Type B pancreatic cell (in vitro differentiated cells): Measurements from ENCODE around the gene WDR37. TPM values are rescaled to one million over a fixed set of nuclear protein-coding genes. Genes with fewer than 3 reads are reported as not detected.

Experiments
- DNase-seq: peaks from one replicate; pipeline ENCODE4 v3.0.0; 2021; ENCODE audit warnings: mixed read lengths; ENCODE audit not compliant: unreplicated experiment; ENCODE audit errors: extremely low spot score
- H3K27ac Mint-ChIP-seq: 2 replicates; pipeline ENCODE4 v1.8.0; 2021; ENCODE audit warnings: mild to moderate bottlenecking, mixed read lengths
- H3K27me3 Mint-ChIP-seq: 2 replicates; pipeline ENCODE4 v1.8.0; 2021; ENCODE audit warnings: mixed read lengths
- H3K36me3 Mint-ChIP-seq: 2 replicates; pipeline ENCODE4 v1.8.0; 2021; ENCODE audit warnings: mixed read lengths
- H3K4me1 Mint-ChIP-seq: one replicate; pipeline ENCODE4 v1.8.0; 2021; ENCODE audit warnings: mixed read lengths; ENCODE audit not compliant: unreplicated experiment
- H3K4me3 Mint-ChIP-seq: 2 replicates; pipeline ENCODE4 v1.8.0; 2021; ENCODE audit warnings: mild to moderate bottlenecking, mixed read lengths
- H3K9me3 Mint-ChIP-seq: 2 replicates; pipeline ENCODE4 v1.8.0; 2021; ENCODE audit warnings: mixed read lengths
- CTCF ChIP-seq: fragments of 200-600 bp; sonication (generic); conservative IDR thresholded peaks from 2 replicates; pipeline ENCODE4 v1.5.0; 2021; ENCODE audit warnings: antibody characterized with exemption, mild to moderate bottlenecking
- total RNA-seq: library from RNA; stranded (reverse); gene quantifications from 2 replicates; pipeline ENCODE4 v1.2.1, GENCODE V29; 2021; ENCODE audit warnings: low replicate concordance

Gene WDR37
- total RNA-seq, 1 donor from 2014 or later: 16.2 TPM

GRCh38 chr10:1154531-1155295 lies 98.5 kb downstream of the WDR37 start:
- Mint-ChIP-seq H3K36me3 (no peaks in the 10 kb centered on the region), H3K27me3 (peaks cover 20% of the 10 kb centered on the region), H3K9me3 (no peaks in the 10 kb centered on the region), H3K4me3 (no peak overlapping the region), H3K4me1 (peaks cover 7% of the 10 kb centered on the region), H3K27ac (no peak overlapping the region)
- TF ChIP-seq CTCF: no peak
- peak; percentile 48 for DNase-seq

GRCh38 chr10:1155791-1156615 lies 99.8 kb downstream of the WDR37 start:
- peaks cover 5% of the 10 kb centered on the region for H3K4me1 Mint-ChIP-seq
- H3K9me3 Mint-ChIP-seq: no peaks in the 10 kb centered on the region
- no peak overlapping the region for H3K4me3 Mint-ChIP-seq
- H3K36me3 Mint-ChIP-seq: no peaks in the 10 kb centered on the region
- H3K27me3 Mint-ChIP-seq: peaks cover 20% of the 10 kb centered on the region
- H3K27ac Mint-ChIP-seq: no peak overlapping the region
- no peak for TF ChIP-seq CTCF
- peak; percentile 62 for DNase-seq

GRCh38 chr10:1156616-1156886 lies 100.4 kb downstream of the WDR37 start:
- no peak for TF ChIP-seq CTCF
- H3K27ac Mint-ChIP-seq: no peak overlapping the region
- peaks cover 17% of the 10 kb centered on the region for H3K27me3 Mint-ChIP-seq
- no peak overlapping the region for H3K4me3 Mint-ChIP-seq
- no peaks in the 10 kb centered on the region for H3K9me3 Mint-ChIP-seq
- peaks cover 2% of the 10 kb centered on the region for H3K4me1 Mint-ChIP-seq
- no peaks in the 10 kb centered on the region for H3K36me3 Mint-ChIP-seq
- no peak for DNase-seq

GRCh38 chr10:1156921-1157614 lies 100.9 kb downstream of the WDR37 start:
- no peaks in the 10 kb centered on the region for H3K9me3 Mint-ChIP-seq
- no peaks in the 10 kb centered on the region for H3K36me3 Mint-ChIP-seq
- H3K4me1 Mint-ChIP-seq: no peaks in the 10 kb centered on the region
- no peak for TF ChIP-seq CTCF
- peaks cover 19% of the 10 kb centered on the region for H3K27me3 Mint-ChIP-seq
- no peak overlapping the region for H3K27ac Mint-ChIP-seq
- no peak overlapping the region for H3K4me3 Mint-ChIP-seq
- DNase-seq: peak; percentile 59

- DNase-seq: no peak
- H3K4me3 Mint-ChIP-seq: no peak overlapping the region
- H3K4me1 Mint-ChIP-seq: no peaks in the 10 kb centered on the region
- peaks cover 19% of the 10 kb centered on the region for H3K27me3 Mint-ChIP-seq
- H3K9me3 Mint-ChIP-seq: no peaks in the 10 kb centered on the region
- no peaks in the 10 kb centered on the region for H3K36me3 Mint-ChIP-seq
- no peak overlapping the region for H3K27ac Mint-ChIP-seq
- no peak for TF ChIP-seq CTCF
Observed at GRCh38 chr10:1157615-1157933, 101.4 kb downstream of the WDR37 start.
